CD4-positive, alpha-beta T cell treated with Interferon gamma for 1 hour (primary cell): ENCODE results near the gene MUC2.

Source experiments
- DNase-seq: peaks from one replicate; pipeline ENCODE4 v3.0.0-alpha.2; 2020

The MUC2 gene

DNA sequence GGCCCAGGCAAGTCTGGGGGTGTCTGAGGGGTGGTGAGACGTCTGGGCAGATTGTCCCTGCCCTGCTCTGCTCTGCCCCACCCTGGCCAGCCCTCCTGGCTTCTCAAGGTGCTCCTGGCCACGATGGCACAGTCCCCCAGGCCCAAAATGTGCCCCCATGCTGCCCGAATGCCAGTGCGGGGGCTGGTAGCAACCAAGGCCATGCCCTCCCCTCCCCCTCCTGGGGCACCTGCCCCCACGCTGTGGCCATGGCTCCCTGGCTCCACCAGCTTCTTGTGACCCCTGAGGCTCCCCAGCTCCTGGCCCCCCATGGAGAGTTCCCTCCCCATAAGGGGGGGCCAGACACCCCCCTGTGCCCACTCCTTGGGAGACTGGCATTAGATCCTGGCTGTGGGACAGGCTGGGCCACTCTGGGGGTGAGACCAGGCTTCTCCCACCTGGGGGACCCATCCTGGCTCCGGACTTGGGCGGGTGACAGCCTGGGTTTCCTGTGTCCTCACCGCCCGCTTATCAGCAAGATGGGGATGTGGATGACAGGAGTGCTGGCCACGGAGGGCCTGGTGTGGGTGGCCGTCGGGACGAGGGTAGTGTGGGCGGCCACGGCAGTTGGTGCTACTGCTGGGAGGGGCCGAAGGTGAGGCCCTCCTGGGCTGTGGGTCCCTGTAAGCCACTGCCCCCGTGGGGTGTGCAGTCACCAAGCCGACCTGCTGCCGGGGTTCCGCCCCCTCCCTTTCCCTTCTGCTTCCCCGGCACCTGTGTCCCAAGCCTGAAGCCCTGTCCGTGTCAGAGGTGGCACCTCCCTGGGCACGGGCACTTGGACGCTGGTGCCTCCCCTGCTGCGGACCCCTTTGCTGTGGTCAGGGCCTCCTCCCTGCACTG, 22.3 kb upstream of the MUC2 start:
- no peak for DNase-seq

DNA sequence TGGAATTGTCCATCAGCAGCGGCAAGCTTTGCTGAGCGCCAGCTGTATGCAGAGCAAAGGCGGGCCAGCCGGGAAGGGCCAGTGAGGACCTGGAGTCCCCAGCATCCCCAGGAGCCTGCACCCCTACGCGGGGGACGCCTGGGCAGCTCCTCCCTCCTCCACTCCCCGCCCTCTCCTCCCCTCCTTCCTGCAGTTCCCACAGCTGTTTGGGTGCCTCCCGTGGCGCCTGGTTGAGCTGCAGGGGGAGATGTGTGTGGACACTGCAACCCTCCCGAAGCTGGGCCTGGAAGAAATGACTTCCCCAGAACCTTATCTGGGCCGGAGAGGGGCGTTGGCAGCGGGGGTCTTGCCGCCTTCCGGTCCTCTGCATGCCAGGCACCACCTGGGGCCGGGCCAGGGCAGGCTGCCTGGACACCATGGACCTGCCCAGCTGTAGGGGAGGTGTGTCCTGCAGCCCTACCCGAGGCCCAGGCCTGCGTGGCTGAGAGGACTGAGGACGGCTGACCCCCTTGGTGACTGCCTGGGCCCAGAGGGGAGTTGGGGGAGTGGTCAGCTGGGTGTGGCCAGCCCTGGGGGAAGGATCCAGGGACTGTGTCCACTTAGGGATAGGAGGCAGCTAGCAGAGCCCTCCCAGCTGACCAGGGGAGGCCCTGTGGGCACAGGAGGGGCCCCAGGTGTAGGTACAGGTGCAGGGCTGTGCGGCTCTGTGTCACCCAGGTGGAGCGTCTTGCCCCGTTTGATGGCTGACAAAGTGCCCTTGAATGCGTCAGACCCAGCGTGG, 21.4 kb upstream of the MUC2 start:
- DNase-seq = no peak

DNA sequence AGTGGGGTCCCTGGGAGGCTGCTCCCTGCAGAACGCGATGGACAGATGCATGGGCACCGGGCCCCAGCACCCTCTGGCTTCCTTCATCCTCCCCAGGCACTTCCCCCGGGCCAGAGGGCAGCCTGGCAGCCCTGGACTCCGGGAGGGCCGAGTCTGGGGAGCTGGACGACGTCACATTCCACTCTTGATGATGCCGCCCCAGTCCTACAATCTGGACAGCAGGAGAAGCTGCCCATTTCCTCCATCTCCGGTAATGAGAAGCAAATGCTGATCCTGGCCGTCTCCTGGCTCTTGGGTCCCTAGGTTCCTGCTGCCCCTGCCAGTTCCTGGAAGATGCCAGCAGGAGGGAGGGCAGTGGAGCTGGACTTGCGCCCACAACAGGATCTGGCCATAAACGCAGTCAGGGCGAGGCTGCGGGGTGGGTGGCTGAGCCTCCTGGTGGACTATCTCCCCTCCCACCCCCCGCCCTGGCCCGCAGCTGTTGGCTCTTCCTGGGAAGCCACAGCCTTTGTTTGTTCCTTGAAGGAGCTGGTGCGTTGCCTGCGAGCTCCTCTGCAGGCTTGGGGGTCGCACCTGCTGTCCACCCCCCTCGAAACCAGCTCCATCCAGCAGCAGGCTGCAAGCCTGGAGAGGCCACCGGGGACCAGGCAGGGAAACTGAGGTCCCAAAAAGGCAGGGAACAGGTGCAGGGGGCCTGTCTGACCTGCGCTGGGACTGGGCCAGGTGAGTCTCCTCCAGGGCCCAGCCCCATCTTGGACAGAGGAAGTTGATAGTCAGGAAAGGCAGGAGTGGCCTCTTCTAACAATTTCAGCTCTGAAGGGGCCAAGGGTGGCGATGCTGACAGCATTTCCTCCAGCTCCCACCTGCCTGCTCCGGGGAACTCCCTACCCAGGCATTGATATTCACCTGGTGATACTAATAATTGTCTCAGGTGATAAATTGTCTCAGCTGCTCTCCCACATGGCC, 20.2 kb upstream of the MUC2 start:
- no peak for DNase-seq

DNA sequence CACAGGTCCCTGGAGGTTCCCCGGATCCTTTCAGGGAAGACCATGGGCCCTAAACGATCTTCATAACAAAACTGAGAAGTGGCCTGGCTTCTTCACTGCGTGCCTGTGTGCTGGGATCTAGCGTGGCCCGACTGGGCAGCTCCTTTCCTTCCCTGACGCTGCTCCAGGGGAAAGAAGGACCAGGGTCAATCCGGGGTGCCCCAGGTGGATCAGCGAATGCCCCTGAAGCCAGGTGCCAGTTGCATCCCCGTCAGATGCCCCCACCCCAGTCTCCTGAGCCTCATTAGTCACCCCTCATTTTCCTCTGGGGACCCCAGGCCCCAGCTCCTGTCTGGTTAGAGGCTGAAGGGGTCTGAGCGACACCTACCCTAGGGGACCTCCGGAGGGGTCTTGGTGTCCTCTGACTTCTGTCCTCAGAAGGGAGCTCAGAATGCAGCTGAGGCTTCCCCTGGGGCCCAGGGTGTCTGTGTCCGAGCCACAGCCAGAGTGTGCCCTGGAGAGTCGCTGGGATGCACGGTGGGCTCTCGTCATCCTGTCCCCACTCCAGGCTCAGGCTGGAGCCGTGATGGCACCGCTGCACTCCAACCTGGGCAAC, 19.5 kb upstream of the MUC2 start:
- DNase-seq = no peak

DNA sequence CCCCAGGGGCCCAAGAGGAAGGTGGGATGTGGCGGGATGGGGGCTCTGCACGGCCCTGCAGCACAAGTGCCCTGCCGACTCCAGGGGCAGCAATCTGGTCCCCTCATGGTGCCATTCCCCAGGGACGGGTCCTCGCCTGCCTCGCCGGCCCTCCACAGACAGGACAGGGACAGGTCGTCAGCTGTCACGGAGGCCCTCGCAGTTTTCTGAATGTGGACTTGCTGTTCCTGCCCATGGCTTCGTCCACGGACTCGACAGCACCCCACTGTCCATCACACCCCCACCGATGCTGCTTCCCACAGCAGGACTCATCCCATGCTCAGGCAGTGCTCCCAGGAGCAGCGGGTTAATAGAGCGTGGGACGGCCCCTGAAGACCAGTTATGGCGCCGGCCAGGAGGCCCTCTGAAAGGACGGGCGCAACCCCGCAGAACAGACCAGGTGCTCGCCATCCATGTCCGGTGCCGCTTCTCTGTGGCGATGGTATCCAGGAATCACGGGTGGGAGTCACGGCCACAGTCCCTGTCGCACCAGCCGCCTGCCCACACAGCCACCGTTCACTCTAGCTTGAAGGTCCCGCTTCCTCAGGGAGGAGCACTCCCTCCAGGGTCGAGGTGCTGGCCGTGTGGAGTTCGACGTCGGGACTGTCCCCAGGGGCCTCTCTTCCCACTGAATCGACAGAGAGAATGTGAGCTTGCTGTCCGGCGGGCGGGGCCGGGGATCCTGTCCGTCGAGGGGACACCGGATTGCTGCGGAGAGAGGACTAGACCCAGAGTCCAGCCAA, 18.5 kb upstream of the MUC2 start:
- no peak for DNase-seq

DNA sequence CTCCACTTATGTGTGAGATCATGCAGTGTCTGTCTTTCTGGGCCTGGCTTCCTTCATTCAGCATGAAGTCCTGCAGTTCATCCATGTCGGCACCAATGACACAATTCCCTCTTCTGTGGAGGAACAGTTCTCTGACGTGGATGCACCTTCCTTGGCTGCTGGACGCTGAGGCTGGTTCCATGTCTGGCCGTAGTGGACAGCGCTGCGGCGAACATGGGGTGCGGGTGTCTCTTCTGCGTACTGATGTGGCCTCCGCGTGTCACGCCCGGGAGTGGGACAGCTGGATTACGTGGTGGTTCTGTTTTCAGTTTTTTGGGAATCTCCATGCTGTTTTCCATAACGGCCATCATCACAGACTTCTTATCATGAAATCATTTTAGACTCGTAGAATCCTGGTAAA, 16.9 kb upstream of the MUC2 start:
- no peak for DNase-seq

GRCh38 chr11:1059759-1060158, 14.9 kb upstream of the MUC2 start:
- DNase-seq = no peak

DNA sequence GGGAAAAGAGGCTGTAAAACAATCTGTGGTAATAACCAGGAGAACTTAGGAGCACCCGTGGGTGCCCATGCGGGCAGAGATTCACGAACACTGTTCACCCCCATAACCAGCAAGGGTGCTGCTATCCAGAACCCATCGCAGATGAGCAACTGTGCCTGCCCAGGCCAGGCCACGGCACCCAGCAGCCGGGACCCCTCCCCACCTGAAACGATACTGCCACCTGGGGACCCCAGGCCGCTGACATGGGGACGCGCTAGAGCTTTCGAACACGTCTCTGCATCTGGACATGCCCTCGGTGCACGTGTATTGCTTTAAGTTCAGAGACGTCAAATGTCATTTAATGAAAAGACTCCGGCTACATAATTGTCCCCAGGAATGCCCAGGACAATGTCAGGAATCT, 14.3 kb upstream of the MUC2 start:
- DNase-seq = no peak

- no peak for DNase-seq
Measured at GRCh38 chr11:1060852-1061616, 13.6 kb upstream of the MUC2 start.

- no peak for DNase-seq
Measured at GRCh38 chr11:1062075-1062820, 12.4 kb upstream of the MUC2 start.

DNA sequence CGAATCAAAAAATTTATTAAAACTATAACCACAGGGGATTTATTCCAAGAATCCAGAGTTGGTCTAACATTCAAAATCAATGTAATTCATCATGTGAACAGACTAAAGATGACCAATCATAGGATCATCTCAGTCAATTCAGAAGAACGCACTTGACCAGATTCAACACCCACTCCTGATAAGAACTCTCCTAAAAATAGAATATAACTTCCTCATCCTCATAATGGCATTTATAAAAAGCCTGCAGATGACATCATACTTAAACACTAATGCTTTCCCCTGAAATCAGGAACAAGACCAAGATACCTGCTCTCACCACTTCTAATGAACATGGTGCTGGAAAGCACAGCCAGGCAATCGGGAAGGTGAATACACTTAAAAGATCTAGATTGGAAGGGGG, 10.5 kb upstream of the MUC2 start:
- DNase-seq = no peak

- DNase-seq = no peak
Measured at GRCh38 chr11:1067812-1068496, 6.7 kb upstream of the MUC2 start.

DNA sequence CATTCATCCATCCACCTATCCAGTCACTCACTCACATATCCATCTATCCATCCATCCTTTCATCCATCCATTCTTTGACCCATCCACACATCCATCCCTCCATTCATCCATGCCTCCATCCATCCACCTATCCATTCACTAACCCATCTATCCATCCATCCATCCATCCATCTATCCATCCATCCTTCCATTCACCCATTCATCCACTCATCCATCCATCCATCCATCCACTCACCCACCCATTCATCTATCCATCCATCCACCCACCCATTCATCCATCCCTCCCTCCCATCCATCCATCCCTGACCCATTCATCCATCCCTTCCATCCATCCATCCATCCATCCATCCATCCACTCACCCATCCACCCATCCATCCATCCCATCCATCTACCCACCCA, 4.9 kb upstream of the MUC2 start:
- DNase-seq = no peak

- no peak for DNase-seq
Measured at GRCh38 chr11:1070594-1071462, 3.8 kb upstream of the MUC2 start.

- no peak for DNase-seq
Measured at GRCh38 chr11:1071571-1072115, 3.0 kb upstream of the MUC2 start.

DNA sequence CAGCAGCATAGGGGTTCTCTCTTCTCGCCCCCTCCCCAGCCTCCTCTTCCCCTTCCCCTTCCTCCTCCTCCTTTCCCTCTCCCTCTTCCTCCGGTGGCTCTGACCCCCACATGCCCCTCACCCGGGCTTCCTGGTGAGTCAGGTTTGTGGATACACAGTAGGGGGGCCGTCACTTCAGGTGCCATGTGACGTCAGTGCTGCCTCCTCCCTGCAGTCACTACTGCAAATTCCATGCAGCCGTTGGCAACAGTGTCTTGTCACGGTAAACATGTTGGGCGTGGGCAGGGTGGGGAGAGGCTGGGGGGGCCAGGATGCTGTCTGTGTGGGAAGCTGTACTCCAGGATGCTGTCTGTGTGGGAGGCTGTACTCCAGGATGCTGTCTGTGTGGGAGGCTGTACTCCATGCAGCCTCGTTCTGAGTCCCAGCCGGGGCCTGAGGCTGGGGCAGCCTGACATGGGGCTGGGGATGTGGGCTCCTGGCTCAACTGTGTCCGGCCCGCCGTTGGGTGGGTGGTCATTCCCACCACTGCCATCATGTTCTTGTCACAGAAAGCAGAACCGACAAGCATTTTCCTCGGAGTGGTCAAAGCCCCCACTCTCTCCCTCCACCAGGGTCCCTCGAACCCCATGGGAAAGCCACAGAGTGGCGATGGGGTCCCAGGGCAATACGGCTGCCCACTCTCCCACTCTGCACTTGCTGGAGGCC, 2.4 kb upstream of the MUC2 start:
- no peak for DNase-seq

DNA sequence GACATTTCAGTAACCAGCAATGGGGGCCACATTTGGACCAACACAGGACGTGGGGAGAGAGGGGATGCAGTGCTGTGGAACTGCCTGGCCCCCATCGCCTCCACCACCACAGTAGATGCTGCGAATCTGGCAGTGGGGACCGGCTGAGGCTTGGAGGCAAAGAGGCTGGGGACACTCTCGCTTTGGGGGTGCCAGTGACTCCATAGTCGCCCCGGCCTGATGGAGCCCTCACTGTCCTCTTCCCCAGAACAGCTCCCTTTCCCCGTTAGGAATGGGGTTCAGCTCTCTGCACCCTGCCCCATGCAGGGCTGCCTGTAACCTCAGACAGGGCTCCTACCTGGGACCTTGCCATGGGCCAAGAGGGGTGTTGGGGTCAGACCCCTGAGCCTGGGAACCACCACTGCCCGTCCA, 1.8 kb upstream of the MUC2 start:
- DNase-seq = no peak

- DNase-seq = no peak
Measured at GRCh38 chr11:1073261-1073724, 1.4 kb upstream of the MUC2 start.
